ENCODE results near the gene CYCS. TPM values are rescaled to one million over a fixed set of nuclear protein-coding genes. Genes with fewer than 3 reads are reported as not detected.

The CYCS gene
- total RNA-seq, 4 donors from 2014 or later: 13.0 to 68.3 (median 25.7) TPM

- no peak for TF ChIP-seq CTCF (IDR thresholded peaks at IDR 0.05; ENCODE audit: low read depth)
Observed at GRCh38 chr7:25095516-25096345, 29.3 kb downstream of the CYCS start.

GRCh38 chr7:25093268-25093826, 31.7 kb downstream of the CYCS start:
- no peak for TF ChIP-seq CTCF (IDR thresholded peaks at IDR 0.05; ENCODE audit: low read depth)

- no peak for TF ChIP-seq CTCF (IDR thresholded peaks at IDR 0.05; ENCODE audit: low read depth)
Observed at GRCh38 chr7:25091779-25092178, 33.3 kb downstream of the CYCS start.

- TF ChIP-seq CTCF (IDR thresholded peaks at IDR 0.05; ENCODE audit: low read depth): no peak
Observed at GRCh38 chr7:25091176-25091575, 33.9 kb downstream of the CYCS start.

- TF ChIP-seq CTCF (IDR thresholded peaks at IDR 0.05; ENCODE audit: low read depth): no peak
Observed at GRCh38 chr7:25090374-25090773, 34.7 kb downstream of the CYCS start.

GRCh38 chr7:25087855-25088254, 37.2 kb downstream of the CYCS start:
- TF ChIP-seq CTCF (IDR thresholded peaks at IDR 0.05; ENCODE audit: low read depth): no peak

GRCh38 chr7:25084821-25085220, 40.2 kb downstream of the CYCS start:
- no peak for TF ChIP-seq CTCF (IDR thresholded peaks at IDR 0.05; ENCODE audit: low read depth)
